ENCODE measurements around the gene PITPNM2.
A peak's percentile ranks its signal among the peaks of the same experiment; 100 is the strongest.

The PITPNM2 gene

DNA sequence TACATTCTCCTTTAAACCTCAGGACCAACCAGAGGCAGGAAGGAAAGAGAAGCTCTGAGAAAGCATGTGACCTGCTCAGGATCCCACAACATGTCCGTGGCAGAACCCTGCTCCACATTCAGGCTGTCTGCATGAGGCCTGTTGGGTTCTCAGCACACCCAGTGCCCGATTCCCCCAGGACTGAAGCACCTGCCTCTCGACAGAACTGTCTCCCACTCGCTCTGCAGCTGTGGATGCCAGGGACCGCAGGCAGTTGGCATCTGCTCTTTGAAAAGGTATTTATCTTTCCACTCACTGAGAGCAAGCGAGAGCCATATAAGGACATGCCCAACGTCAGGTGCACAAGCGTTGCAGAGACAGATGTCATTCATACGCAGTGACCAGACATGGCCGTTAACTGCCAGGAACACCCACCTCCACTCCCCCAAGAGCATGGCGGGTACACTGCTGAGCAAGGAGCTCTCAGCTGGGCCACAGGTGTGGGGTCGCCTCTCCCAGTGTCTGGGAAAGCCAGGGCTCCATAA is 18.9 kb downstream of the PITPNM2 start:
- no peak overlapping the region for H3K4me3 ChIP-seq (ENCODE audit: low read depth, low read length)
- TF ChIP-seq MAX (IDR thresholded peaks at IDR 0.05; ENCODE audit: low read depth, low read length), result no peak
- TF ChIP-seq CTCF (IDR thresholded peaks at IDR 0.05; ENCODE audit: low read depth, low read length), result no peak
- no peak for TF ChIP-seq MYC (IDR thresholded peaks at IDR 0.05; ENCODE audit: low read depth, low read length)
- no peak for TF ChIP-seq POLR2A (IDR thresholded peaks at IDR 0.05; ENCODE audit: extremely low read depth, insufficient read length)
- no peak for DNase-seq (ENCODE audit: low read depth)

DNA sequence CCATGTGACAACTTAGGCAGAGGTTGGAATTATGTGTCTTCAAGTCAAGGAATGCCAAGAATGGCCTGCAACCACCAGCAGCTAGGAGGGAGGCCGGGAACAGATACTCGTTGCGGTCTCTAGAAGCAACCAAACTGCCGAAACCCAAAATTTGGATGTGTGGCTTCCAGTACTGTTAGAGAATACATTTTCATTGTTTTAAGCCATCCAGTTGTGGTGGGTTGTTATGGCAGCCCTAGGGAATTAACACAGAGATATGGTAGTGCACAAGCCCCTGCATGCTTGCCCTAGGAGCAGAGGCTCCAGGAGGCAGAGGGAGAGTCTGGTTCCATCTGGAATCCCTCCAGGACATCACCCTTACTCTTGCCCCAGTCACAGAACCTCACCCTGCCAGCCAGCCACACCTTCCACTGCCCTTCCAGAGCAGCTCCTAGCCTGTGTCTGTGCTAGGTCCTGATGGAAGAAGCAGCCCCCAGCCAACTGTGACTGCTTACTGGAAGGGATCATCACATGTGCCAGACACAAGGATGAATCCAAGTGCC is 19.5 kb downstream of the PITPNM2 start:
- no peak for DNase-seq (ENCODE audit: low read depth)
- TF ChIP-seq MAX (IDR thresholded peaks at IDR 0.05; ENCODE audit: low read depth, low read length) (no peak), POLR2A (IDR thresholded peaks at IDR 0.05; ENCODE audit: extremely low read depth, insufficient read length) (no peak), MYC (IDR thresholded peaks at IDR 0.05; ENCODE audit: low read depth, low read length) (no peak), CTCF (IDR thresholded peaks at IDR 0.05; ENCODE audit: low read depth, low read length) (no peak)
- H3K4me3 ChIP-seq (ENCODE audit: low read depth, low read length), result no peak overlapping the region

DNA sequence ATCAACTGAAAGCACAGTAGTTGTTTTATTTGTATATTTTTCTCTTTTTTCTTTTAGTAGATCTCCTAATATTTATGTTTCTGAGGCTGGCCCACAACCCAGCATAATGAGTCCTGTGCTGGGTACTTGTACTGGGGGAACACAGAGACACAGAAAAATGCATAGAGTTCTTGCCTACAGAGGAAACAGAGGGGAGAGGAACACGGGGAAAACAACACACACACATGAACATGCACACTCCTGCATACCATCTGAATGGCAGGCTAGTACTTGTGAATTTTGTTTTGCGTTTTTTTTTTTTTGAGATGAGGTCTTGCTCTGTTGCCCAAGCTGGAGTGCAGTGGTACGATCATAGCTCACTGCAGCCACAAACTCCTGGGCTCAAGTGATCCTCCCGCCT is 21.3 kb downstream of the PITPNM2 start:
- no peak overlapping the region for H3K4me3 ChIP-seq (ENCODE audit: low read depth, low read length)
- no peak for DNase-seq (ENCODE audit: low read depth)
- TF ChIP-seq POLR2A (IDR thresholded peaks at IDR 0.05; ENCODE audit: extremely low read depth, insufficient read length), result no peak
- no peak for TF ChIP-seq MAX (IDR thresholded peaks at IDR 0.05; ENCODE audit: low read depth, low read length)
- TF ChIP-seq CTCF (IDR thresholded peaks at IDR 0.05; ENCODE audit: low read depth, low read length), result no peak
- TF ChIP-seq MYC (IDR thresholded peaks at IDR 0.05; ENCODE audit: low read depth, low read length), result no peak

GRCh38 chr12:123127182-123127495 is 23.8 kb downstream of the PITPNM2 start:
- H3K4me3 ChIP-seq (ENCODE audit: low read depth, low read length), result no peak overlapping the region
- TF ChIP-seq MYC (IDR thresholded peaks at IDR 0.05; ENCODE audit: low read depth, low read length), result no peak
- TF ChIP-seq MAX (IDR thresholded peaks at IDR 0.05; ENCODE audit: low read depth, low read length), result no peak
- no peak for TF ChIP-seq CTCF (IDR thresholded peaks at IDR 0.05; ENCODE audit: low read depth, low read length)
- no peak for TF ChIP-seq POLR2A (IDR thresholded peaks at IDR 0.05; ENCODE audit: extremely low read depth, insufficient read length)
- no peak for DNase-seq (ENCODE audit: low read depth)

- H3K4me3 ChIP-seq (ENCODE audit: low read depth, low read length), result no peak overlapping the region
- peak; percentile 49 for DNase-seq (ENCODE audit: low read depth)
These were observed 24.4 kb downstream of the PITPNM2 start for GRCh38 chr12:123126294-123127181.

More at GRCh38 chr12:123126294-123127181, 24.4 kb downstream of the PITPNM2 start:
- TF ChIP-seq POLR2A (IDR thresholded peaks at IDR 0.05; ENCODE audit: extremely low read depth, insufficient read length), result no peak
- no peak for TF ChIP-seq MAX (IDR thresholded peaks at IDR 0.05; ENCODE audit: low read depth, low read length)
- no peak for TF ChIP-seq CTCF (IDR thresholded peaks at IDR 0.05; ENCODE audit: low read depth, low read length)
- no peak for TF ChIP-seq MYC (IDR thresholded peaks at IDR 0.05; ENCODE audit: low read depth, low read length)
